ENCODE results near the gene COG5.

DNA sequence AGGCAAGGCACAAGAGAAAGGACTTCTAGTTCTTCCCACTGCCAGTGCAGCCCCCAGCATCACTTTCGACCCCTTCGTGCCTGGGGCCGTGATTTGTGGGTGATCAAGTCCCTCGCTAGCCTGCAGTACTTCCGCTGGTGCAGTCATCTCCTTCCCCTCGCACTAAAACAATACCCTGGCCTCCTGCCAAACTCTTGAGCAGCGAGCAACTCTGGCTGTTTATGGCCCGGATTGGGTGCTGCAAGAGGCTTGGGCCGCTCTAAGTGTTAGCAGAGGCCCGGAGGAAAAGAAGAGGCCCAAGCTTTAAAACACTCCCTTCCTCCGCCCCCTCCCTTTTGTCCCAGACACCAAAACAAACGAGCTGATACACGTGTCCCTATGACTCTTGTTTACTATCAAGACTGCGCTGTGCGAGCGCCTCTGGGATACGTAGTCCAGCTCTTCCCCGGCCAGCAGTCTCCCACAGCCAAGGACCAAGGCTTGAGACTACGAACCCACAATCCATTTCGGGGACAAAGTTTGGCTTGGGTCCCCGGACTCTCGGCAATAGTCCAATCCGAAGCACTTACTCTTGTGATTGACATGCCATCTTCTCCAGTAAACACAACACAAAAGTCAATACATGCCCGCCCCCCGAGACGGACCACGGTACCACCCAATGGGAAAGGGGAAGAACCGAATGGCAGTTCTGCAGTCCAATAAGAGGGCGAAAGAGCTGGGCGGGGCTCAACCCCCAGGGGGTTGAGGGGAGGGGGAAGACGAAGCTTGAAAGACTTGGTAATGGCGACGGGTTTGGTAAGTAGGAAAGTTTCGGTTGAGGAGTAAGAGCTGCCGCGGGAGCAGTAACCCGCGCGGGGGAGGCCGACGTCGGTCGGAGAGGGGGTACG, 395.2 kb downstream of the COG5 start, which contains the start of gene HBP1:
- TF ChIP-seq, protein P1, sequence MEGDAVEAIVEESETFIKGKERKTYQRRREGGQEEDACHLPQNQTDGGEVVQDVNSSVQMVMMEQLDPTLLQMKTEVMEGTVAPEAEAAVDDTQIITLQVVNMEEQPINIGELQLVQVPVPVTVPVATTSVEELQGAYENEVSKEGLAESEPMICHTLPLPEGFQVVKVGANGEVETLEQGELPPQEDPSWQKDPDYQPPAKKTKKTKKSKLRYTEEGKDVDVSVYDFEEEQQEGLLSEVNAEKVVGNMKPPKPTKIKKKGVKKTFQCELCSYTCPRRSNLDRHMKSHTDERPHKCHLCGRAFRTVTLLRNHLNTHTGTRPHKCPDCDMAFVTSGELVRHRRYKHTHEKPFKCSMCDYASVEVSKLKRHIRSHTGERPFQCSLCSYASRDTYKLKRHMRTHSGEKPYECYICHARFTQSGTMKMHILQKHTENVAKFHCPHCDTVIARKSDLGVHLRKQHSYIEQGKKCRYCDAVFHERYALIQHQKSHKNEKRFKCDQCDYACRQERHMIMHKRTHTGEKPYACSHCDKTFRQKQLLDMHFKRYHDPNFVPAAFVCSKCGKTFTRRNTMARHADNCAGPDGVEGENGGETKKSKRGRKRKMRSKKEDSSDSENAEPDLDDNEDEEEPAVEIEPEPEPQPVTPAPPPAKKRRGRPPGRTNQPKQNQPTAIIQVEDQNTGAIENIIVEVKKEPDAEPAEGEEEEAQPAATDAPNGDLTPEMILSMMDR (IDR thresholded peaks at IDR 0.05; ENCODE audit: low read depth, low read length, missing input control): no peak
- TF ChIP-seq, protein P2, sequence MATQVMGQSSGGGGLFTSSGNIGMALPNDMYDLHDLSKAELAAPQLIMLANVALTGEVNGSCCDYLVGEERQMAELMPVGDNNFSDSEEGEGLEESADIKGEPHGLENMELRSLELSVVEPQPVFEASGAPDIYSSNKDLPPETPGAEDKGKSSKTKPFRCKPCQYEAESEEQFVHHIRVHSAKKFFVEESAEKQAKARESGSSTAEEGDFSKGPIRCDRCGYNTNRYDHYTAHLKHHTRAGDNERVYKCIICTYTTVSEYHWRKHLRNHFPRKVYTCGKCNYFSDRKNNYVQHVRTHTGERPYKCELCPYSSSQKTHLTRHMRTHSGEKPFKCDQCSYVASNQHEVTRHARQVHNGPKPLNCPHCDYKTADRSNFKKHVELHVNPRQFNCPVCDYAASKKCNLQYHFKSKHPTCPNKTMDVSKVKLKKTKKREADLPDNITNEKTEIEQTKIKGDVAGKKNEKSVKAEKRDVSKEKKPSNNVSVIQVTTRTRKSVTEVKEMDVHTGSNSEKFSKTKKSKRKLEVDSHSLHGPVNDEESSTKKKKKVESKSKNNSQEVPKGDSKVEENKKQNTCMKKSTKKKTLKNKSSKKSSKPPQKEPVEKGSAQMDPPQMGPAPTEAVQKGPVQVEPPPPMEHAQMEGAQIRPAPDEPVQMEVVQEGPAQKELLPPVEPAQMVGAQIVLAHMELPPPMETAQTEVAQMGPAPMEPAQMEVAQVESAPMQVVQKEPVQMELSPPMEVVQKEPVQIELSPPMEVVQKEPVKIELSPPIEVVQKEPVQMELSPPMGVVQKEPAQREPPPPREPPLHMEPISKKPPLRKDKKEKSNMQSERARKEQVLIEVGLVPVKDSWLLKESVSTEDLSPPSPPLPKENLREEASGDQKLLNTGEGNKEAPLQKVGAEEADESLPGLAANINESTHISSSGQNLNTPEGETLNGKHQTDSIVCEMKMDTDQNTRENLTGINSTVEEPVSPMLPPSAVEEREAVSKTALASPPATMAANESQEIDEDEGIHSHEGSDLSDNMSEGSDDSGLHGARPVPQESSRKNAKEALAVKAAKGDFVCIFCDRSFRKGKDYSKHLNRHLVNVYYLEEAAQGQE (IDR thresholded peaks at IDR 0.05): peak; percentile 80
- TF ChIP-seq YY1 (IDR thresholded peaks at IDR 0.05): peak; percentile 94
- TF ChIP-seq SP1 (IDR thresholded peaks at IDR 0.05): peak; percentile 99
